Measurements from ENCODE around the gene SNX9.
A peak's percentile ranks its signal among the peaks of the same experiment; 100 is the strongest.
"Not testable (repeated sequence)": the region's sequence is repeated elsewhere in the genome, so short reads cannot be mapped to it uniquely, and the experiment has no call there.

The SNX9 gene

GRCh38 chr6:157929076-157929475, 106.0 kb downstream of the SNX9 start:
- no peak for DNase-seq

- no peak for DNase-seq
Measured at GRCh38 chr6:157929765-157930319, 106.8 kb downstream of the SNX9 start.

GRCh38 chr6:157935786-157936185, 112.7 kb downstream of the SNX9 start:
- no peak for DNase-seq

- DNase-seq, result no peak
Measured at GRCh38 chr6:157937318-157937717, 114.3 kb downstream of the SNX9 start.

- no peak for DNase-seq
Measured at GRCh38 chr6:157937916-157938315, 114.9 kb downstream of the SNX9 start.

- DNase-seq, result not testable (repeated sequence)
Measured at GRCh38 chr6:157940375-157941036, 117.5 kb downstream of the SNX9 start.

GRCh38 chr6:157941101-157941863, 118.2 kb downstream of the SNX9 start:
- no peak for DNase-seq

- no peak for DNase-seq
Measured at GRCh38 chr6:157942351-157942750, 119.3 kb downstream of the SNX9 start.

- no peak for DNase-seq
Measured at GRCh38 chr6:157943249-157943963, 120.4 kb downstream of the SNX9 start.

GRCh38 chr6:157943964-157944283, 120.9 kb downstream of the SNX9 start:
- no peak for DNase-seq

- no peak for DNase-seq
Measured at GRCh38 chr6:157944983-157945931, 122.2 kb downstream of the SNX9 start.

- peak; percentile 26 for DNase-seq
Measured at GRCh38 chr6:157946053-157946617, 123.1 kb downstream of the SNX9 start.

- DNase-seq, result peak; percentile 83
Measured at GRCh38 chr6:157946865-157947532, 124.0 kb downstream of the SNX9 start.

GRCh38 chr6:157950899-157951298, 127.9 kb downstream of the SNX9 start:
- not testable (repeated sequence) for DNase-seq

GRCh38 chr6:157951828-157952227, 128.8 kb downstream of the SNX9 start:
- no peak for DNase-seq

GRCh38 chr6:157952861-157953351, 129.9 kb downstream of the SNX9 start:
- no peak for DNase-seq

- DNase-seq, result no peak
Measured at GRCh38 chr6:157953580-157954091, 130.6 kb downstream of the SNX9 start.

GRCh38 chr6:157954150-157955117, 131.4 kb downstream of the SNX9 start:
- no peak for DNase-seq

GRCh38 chr6:157955675-157956074, 132.6 kb downstream of the SNX9 start:
- DNase-seq, result no peak
